Measurements from ENCODE around the gene HYAL3.

DNA sequence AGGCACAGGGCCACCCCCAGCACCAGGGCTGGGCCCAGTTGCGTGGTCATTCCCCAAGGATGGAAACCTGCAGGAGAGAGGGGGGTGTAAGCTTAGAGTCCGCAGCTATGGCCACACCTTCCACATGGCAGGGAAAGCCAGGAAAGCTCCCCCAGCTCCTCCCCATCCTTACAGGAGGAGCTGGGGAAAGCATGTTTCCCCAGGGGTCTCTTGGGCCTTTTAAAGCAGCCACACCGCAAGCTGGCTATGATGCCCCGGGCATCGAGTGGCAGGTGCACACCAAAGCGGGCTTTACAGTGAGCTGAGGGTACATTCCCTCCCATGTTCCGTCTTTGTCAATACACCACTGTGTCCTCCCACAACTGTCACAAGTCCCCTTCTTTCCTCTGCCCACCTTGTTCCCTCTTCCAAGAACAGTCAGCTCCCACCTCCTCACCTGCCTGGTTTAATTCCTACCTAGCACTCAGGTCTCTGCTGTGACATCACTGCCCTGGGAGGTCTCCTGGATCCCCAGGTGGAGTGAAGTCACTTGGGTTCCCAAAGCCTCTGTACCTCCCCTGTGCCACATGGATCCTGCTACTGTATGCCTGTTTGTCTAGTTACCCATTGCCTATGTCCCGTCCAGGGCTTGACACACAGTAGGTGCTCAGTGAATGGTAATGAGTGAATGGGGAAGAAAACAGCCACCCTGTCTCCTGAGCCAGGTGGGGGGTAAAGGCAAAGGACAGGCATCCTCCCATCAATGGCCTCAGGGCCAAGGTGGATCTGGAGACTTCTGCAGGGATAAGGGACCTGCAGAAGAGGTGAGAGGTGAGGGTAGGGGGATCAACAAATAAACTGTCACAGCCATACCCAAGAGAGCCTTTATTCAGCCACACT lies 3.4 kb downstream of the HYAL3 start:
- TF ChIP-seq CTCF (conservative IDR thresholded peaks at IDR 0.05; ENCODE audit: low read length) (no peak), EZH2phosphoT487 (IDR thresholded peaks at IDR 0.05; ENCODE audit: borderline replicate concordance, low read depth, low read length) (no peak)
